Measurements from ENCODE around the gene ADARB2.

GRCh38 chr10:1608408-1608807, 128.9 kb downstream of the ADARB2 start:
- TF ChIP-seq, protein P1, sequence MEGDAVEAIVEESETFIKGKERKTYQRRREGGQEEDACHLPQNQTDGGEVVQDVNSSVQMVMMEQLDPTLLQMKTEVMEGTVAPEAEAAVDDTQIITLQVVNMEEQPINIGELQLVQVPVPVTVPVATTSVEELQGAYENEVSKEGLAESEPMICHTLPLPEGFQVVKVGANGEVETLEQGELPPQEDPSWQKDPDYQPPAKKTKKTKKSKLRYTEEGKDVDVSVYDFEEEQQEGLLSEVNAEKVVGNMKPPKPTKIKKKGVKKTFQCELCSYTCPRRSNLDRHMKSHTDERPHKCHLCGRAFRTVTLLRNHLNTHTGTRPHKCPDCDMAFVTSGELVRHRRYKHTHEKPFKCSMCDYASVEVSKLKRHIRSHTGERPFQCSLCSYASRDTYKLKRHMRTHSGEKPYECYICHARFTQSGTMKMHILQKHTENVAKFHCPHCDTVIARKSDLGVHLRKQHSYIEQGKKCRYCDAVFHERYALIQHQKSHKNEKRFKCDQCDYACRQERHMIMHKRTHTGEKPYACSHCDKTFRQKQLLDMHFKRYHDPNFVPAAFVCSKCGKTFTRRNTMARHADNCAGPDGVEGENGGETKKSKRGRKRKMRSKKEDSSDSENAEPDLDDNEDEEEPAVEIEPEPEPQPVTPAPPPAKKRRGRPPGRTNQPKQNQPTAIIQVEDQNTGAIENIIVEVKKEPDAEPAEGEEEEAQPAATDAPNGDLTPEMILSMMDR (IDR thresholded peaks at IDR 0.05), result no peak
- TF ChIP-seq POLR2A (IDR thresholded peaks at IDR 0.05), result no peak
- no peak for TF ChIP-seq EP300 (IDR thresholded peaks at IDR 0.05)
